EL (cell line): ENCODE results near the gene BST1.
A peak's percentile ranks its signal among the peaks of the same experiment; 100 is the strongest.
"Not testable (repeated sequence)": the region's sequence is repeated elsewhere in the genome, so short reads cannot be mapped to it uniquely, and the experiment has no call there.

Source experiments
- DNase-seq: peaks from one replicate; pipeline ENCODE4 v3.0.0-alpha.2; 2016

BST1 gene

GRCh38 chr4:15714141-15714540, 11.3 kb downstream of the BST1 start:
- DNase-seq: peak; percentile 15

- peak; percentile 43 for DNase-seq
These were observed 12.0 kb downstream of the BST1 start for GRCh38 chr4:15714646-15715435.

- no peak for DNase-seq
These were observed 13.2 kb downstream of the BST1 start for GRCh38 chr4:15716115-15716514.

GRCh38 chr4:15717086-15717485, 14.2 kb downstream of the BST1 start:
- peak; percentile 84 for DNase-seq

- peak; percentile 17 for DNase-seq
These were observed 15.0 kb downstream of the BST1 start for GRCh38 chr4:15717657-15718416.

- no peak for DNase-seq
These were observed 15.6 kb downstream of the BST1 start for GRCh38 chr4:15718465-15718864.

- DNase-seq: no peak
These were observed 16.1 kb downstream of the BST1 start for GRCh38 chr4:15718959-15719358.

- no peak for DNase-seq
These were observed 16.6 kb downstream of the BST1 start for GRCh38 chr4:15719506-15719905.

- DNase-seq: no peak
These were observed 18.0 kb downstream of the BST1 start for GRCh38 chr4:15720851-15721250.

GRCh38 chr4:15725608-15726007, 22.7 kb downstream of the BST1 start:
- DNase-seq: no peak

- DNase-seq: peak; percentile 49
These were observed 27.2 kb downstream of the BST1 start for GRCh38 chr4:15729910-15730533.

- not testable (repeated sequence) for DNase-seq
These were observed 30.2 kb downstream of the BST1 start for GRCh38 chr4:15733061-15733460.

GRCh38 chr4:15735536-15735935, 32.7 kb downstream of the BST1 start:
- no peak for DNase-seq

GRCh38 chr4:15736514-15737050, 33.7 kb downstream of the BST1 start:
- no peak for DNase-seq

- no peak for DNase-seq
These were observed 34.4 kb downstream of the BST1 start for GRCh38 chr4:15737255-15737654.

- DNase-seq: peak; percentile 12
These were observed 36.0 kb downstream of the BST1 start for GRCh38 chr4:15738877-15739276.

GRCh38 chr4:15740764-15741404, 38.0 kb downstream of the BST1 start:
- no peak for DNase-seq

- no peak for DNase-seq
These were observed 39.3 kb downstream of the BST1 start for GRCh38 chr4:15742083-15742582.

- DNase-seq: no peak
These were observed 39.8 kb downstream of the BST1 start for GRCh38 chr4:15742637-15743036.

GRCh38 chr4:15744016-15744545, 41.2 kb downstream of the BST1 start:
- DNase-seq: no peak

GRCh38 chr4:15746110-15746509, 43.2 kb downstream of the BST1 start:
- no peak for DNase-seq

GRCh38 chr4:15749001-15749400, 46.1 kb downstream of the BST1 start:
- no peak for DNase-seq

- DNase-seq: no peak
These were observed 48.3 kb downstream of the BST1 start for GRCh38 chr4:15751153-15751552.
